Measurements from ENCODE around the gene ATXN2. TPM values are rescaled to one million over a fixed set of nuclear protein-coding genes. Genes with fewer than 3 reads are reported as not detected.
"Not testable (repeated sequence)": the region's sequence is repeated elsewhere in the genome, so short reads cannot be mapped to it uniquely, and the experiment has no call there.

ATXN2 gene
- total RNA-seq, 2 donors from 2014 or later: 81.0 to 109 TPM

GRCh38 chr12:111406474-111407376 lies 192.4 kb downstream of the ATXN2 start:
- ATAC-seq (ENCODE audit: insufficient number of reproducible peaks, low FRiP score, low read depth) (no peak), DNase-seq (ENCODE audit: low spot score) (no peak)
- no peaks in the 10 kb centered on the region for H3K9me3 ChIP-seq
- H3K4me3 ChIP-seq: peak overlapping the region; percentile 96
- peak overlapping the region; percentile 66 to 74 for H3K27ac ChIP-seq
- TF ChIP-seq CTCF (IDR thresholded peaks at IDR 0.05): no peak
- H3K4me1 ChIP-seq (ENCODE audit: control insufficient read depth in 1 of 2, low read depth in 2 of 2): peaks cover 35 to 82% of the 10 kb centered on the region in 2 donors
- H3K27me3 ChIP-seq (replicated peaks; ENCODE audit: insufficient read depth): no peaks in the 10 kb centered on the region
- no peaks in the 10 kb centered on the region for H3K36me3 ChIP-seq

- peak within 1 kb of the TSS; percentile 96 for H3K4me3 ChIP-seq
- TF ChIP-seq CTCF (IDR thresholded peaks at IDR 0.05): no peak
- ATAC-seq (ENCODE audit: insufficient number of reproducible peaks, low FRiP score, low read depth) (no peak), DNase-seq (ENCODE audit: low spot score) (no peak)
- H3K27ac ChIP-seq: peak within 1 kb of the TSS; percentile 74 to 82
- no peaks in the 10 kb centered on the region for H3K36me3 ChIP-seq
- no peaks in the 10 kb centered on the region for H3K9me3 ChIP-seq
- H3K27me3 ChIP-seq (replicated peaks; ENCODE audit: insufficient read depth): no peaks in the 10 kb centered on the region
- H3K4me1 ChIP-seq (ENCODE audit: control insufficient read depth in 1 of 2, low read depth in 2 of 2): peaks cover 28 to 74% of the 10 kb centered on the region in 2 donors
Observed at GRCh38 chr12:111405859-111406473, 193.1 kb downstream of the ATXN2 start, which contains the start of gene SH2B3. Gene SH2B3 (plus strand): TSS chr12:111405923. CDS start chr12:111418146, 12,223 bp downstream.

GRCh38 chr12:111405149-111405858 lies 193.8 kb downstream of the ATXN2 start:
- DNase-seq (ENCODE audit: low spot score) (peak; percentile 72), ATAC-seq (ENCODE audit: insufficient number of reproducible peaks, low FRiP score, low read depth) (peak; percentile 78)
- Histone ChIP-seq H3K27ac (peak overlapping the region in 1 of 2 donors; percentile 82), H3K9me3 (no peaks in the 10 kb centered on the region), H3K36me3 (no peaks in the 10 kb centered on the region), H3K27me3 (replicated peaks; ENCODE audit: insufficient read depth) (no peaks in the 10 kb centered on the region), H3K4me1 (ENCODE audit: control insufficient read depth in 1 of 2, low read depth in 2 of 2) (peaks cover 21 to 68% of the 10 kb centered on the region in 2 donors), H3K4me3 (peak overlapping the region; percentile 96)
- no peak for TF ChIP-seq CTCF (IDR thresholded peaks at IDR 0.05)

GRCh38 chr12:111404362-111405148 lies 194.6 kb downstream of the ATXN2 start:
- Histone ChIP-seq H3K27ac (peak overlapping the region in 1 of 2 donors; percentile 82), H3K4me1 (ENCODE audit: control insufficient read depth in 1 of 2, low read depth in 2 of 2) (peaks cover 14 to 60% of the 10 kb centered on the region in 2 donors), H3K36me3 (no peaks in the 10 kb centered on the region), H3K4me3 (peak overlapping the region; percentile 96), H3K27me3 (replicated peaks; ENCODE audit: insufficient read depth) (no peaks in the 10 kb centered on the region), H3K9me3 (no peaks in the 10 kb centered on the region)
- DNase-seq (ENCODE audit: low spot score): no peak
- no peak for ATAC-seq (ENCODE audit: insufficient number of reproducible peaks, low FRiP score, low read depth)
- TF ChIP-seq CTCF (IDR thresholded peaks at IDR 0.05): no peak

GRCh38 chr12:111402490-111402824 lies 196.7 kb downstream of the ATXN2 start:
- not testable (repeated sequence) for DNase-seq (ENCODE audit: low spot score); H3K36me3 ChIP-seq; H3K27me3 ChIP-seq (replicated peaks; ENCODE audit: insufficient read depth); H3K9me3 ChIP-seq; ATAC-seq (ENCODE audit: insufficient number of reproducible peaks, low FRiP score, low read depth)
- H3K4me3 ChIP-seq: peak overlapping the region; percentile 62
- H3K4me1 ChIP-seq (ENCODE audit: control insufficient read depth in 1 of 2, low read depth in 2 of 2): peaks cover 8 to 48% of the 10 kb centered on the region in 2 donors
- peak overlapping the region in 1 of 2 donors; percentile 82 for H3K27ac ChIP-seq

Measured in thoracic aorta (tissue), 2 donors.